ENCODE data around the gene BLOC1S3. TPM values are rescaled to one million over a fixed set of nuclear protein-coding genes. Genes with fewer than 3 reads are reported as not detected.

Gene BLOC1S3
- total RNA-seq, 2 donors from 2014 or later, result 9.4 to 11.3 TPM

DNA sequence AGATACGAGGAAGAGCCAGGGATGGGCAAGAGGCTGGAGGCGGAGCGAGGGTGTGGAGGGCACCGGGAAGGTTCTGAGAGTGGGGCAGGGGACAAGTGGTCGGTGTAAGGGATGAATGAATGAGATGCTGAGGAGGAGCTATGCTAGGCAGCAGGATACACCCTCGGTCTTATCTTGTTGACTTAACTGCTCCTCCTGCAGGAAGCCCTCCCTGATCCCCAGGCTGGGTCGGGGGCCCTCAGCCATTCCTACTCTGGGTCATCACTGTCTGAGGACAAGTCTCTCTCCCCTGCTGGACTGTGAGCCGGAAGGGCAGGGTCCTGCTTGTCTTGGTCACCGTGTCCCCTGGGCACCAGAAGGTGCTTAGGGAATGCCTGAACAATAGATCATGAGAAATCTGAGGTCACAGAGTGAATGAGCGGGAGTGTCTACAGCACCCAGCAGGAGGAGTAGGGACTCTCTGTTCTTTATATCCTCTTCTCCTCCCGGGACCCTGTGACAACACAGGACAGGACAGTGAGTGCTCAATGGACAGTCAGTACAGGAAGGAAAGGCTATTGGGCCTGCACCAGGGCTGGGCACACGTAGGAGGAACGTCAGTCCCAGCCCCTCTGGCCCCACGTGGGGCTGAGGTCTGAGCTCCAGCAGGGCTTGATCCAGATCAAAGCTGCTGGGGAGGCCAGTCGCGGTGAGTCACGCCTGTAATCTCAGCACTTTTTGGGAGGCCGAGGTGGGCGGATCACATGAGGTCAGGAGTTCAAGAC, 24.3 kb upstream of the BLOC1S3 start:
- H3K4me1 ChIP-seq (ENCODE audit: control insufficient read depth, insufficient read depth, low read length), result peaks cover 12% of the 10 kb centered on the region
- peaks cover 66% of the 10 kb centered on the region for H3K27me3 Mint-ChIP-seq (ENCODE audit: insufficient read depth)
- no peak overlapping the region for H3K9ac ChIP-seq (ENCODE audit: extremely low read depth, low read length, poor library complexity, severe bottlenecking)
- no peaks in the 10 kb centered on the region for H3K9me3 ChIP-seq (ENCODE audit: control insufficient read depth, low read length)
- no peak for DNase-seq
- WGBS, 2 experiments (ENCODE audit: insufficient coverage in 1 of 2, insufficient read length in 1 of 2), result 46 to 62% methylated on average over 18 to 19 of the region's 19 CpGs
- peak overlapping the region; percentile 45 for H3K4me3 ChIP-seq (ENCODE audit: low read length)
- TF ChIP-seq, protein P1, sequence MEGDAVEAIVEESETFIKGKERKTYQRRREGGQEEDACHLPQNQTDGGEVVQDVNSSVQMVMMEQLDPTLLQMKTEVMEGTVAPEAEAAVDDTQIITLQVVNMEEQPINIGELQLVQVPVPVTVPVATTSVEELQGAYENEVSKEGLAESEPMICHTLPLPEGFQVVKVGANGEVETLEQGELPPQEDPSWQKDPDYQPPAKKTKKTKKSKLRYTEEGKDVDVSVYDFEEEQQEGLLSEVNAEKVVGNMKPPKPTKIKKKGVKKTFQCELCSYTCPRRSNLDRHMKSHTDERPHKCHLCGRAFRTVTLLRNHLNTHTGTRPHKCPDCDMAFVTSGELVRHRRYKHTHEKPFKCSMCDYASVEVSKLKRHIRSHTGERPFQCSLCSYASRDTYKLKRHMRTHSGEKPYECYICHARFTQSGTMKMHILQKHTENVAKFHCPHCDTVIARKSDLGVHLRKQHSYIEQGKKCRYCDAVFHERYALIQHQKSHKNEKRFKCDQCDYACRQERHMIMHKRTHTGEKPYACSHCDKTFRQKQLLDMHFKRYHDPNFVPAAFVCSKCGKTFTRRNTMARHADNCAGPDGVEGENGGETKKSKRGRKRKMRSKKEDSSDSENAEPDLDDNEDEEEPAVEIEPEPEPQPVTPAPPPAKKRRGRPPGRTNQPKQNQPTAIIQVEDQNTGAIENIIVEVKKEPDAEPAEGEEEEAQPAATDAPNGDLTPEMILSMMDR (conservative IDR thresholded peaks at IDR 0.05), result no peak
- peaks cover 3% of the 10 kb centered on the region for H3K27me3 ChIP-seq (ENCODE audit: control insufficient read depth, insufficient read depth, low read length, poor library complexity, severe bottlenecking)
- H3K4me3 Mint-ChIP-seq, result peak overlapping the region; percentile 42
- H3K36me3 ChIP-seq (ENCODE audit: control insufficient read depth, insufficient read depth, low read length), result no peaks in the 10 kb centered on the region
- H3K27ac ChIP-seq (ENCODE audit: low read depth, low read length), result no peak overlapping the region
- peaks cover 4% of the 10 kb centered on the region for H3K9me3 Mint-ChIP-seq
- no peak overlapping the region for H3K27ac Mint-ChIP-seq
- H3K36me3 Mint-ChIP-seq (ENCODE audit: low read depth), result peaks cover 6% of the 10 kb centered on the region
- H3K4me1 Mint-ChIP-seq, result peaks cover 10% of the 10 kb centered on the region

- H3K9ac ChIP-seq (ENCODE audit: extremely low read depth, low read length, poor library complexity, severe bottlenecking), result no peak overlapping the region
- H3K4me3 ChIP-seq (ENCODE audit: low read length), result no peak overlapping the region
- H3K4me1 Mint-ChIP-seq, result peaks cover 10% of the 10 kb centered on the region
- peak; percentile 85 for DNase-seq
- no peaks in the 10 kb centered on the region for H3K36me3 Mint-ChIP-seq (ENCODE audit: low read depth)
- peaks cover 4% of the 10 kb centered on the region for H3K9me3 Mint-ChIP-seq
- H3K27me3 Mint-ChIP-seq (ENCODE audit: insufficient read depth), result peaks cover 66% of the 10 kb centered on the region
- H3K4me3 Mint-ChIP-seq, result no peak overlapping the region
- no peaks in the 10 kb centered on the region for H3K9me3 ChIP-seq (ENCODE audit: control insufficient read depth, low read length)
- H3K36me3 ChIP-seq (ENCODE audit: control insufficient read depth, insufficient read depth, low read length), result no peaks in the 10 kb centered on the region
- no peak overlapping the region for H3K27ac ChIP-seq (ENCODE audit: low read depth, low read length)
- H3K27me3 ChIP-seq (ENCODE audit: control insufficient read depth, insufficient read depth, low read length, poor library complexity, severe bottlenecking), result peaks cover 3% of the 10 kb centered on the region
- TF ChIP-seq, protein P1 (conservative IDR thresholded peaks at IDR 0.05), result no peak
- H3K4me1 ChIP-seq (ENCODE audit: control insufficient read depth, insufficient read depth, low read length), result peaks cover 12% of the 10 kb centered on the region
- no peak overlapping the region for H3K27ac Mint-ChIP-seq
- WGBS, 2 experiments (ENCODE audit: insufficient coverage in 1 of 2, insufficient read length in 1 of 2), result 84 to 85% methylated on average over 9 to 11 of the region's 11 CpGs
Observed at GRCh38 chr19:45156011-45156630, 22.5 kb upstream of the BLOC1S3 start.

GRCh38 chr19:45156751-45157150, 21.8 kb upstream of the BLOC1S3 start:
- 87 to 94% methylated on average over 7 to 11 of the region's 11 CpGs for WGBS, 2 experiments (ENCODE audit: insufficient coverage in 1 of 2, insufficient read length in 1 of 2)
- TF ChIP-seq, protein P1 (conservative IDR thresholded peaks at IDR 0.05), result no peak
- Histone ChIP-seq H3K27me3 (ENCODE audit: control insufficient read depth, insufficient read depth, low read length, poor library complexity, severe bottlenecking) (peaks cover 3% of the 10 kb centered on the region), H3K27ac (ENCODE audit: low read depth, low read length) (no peak overlapping the region), H3K9ac (ENCODE audit: extremely low read depth, low read length, poor library complexity, severe bottlenecking) (no peak overlapping the region), H3K4me3 (ENCODE audit: low read length) (no peak overlapping the region), H3K36me3 (ENCODE audit: control insufficient read depth, insufficient read depth, low read length) (no peaks in the 10 kb centered on the region), H3K4me1 (ENCODE audit: control insufficient read depth, insufficient read depth, low read length) (peaks cover 12% of the 10 kb centered on the region), H3K9me3 (ENCODE audit: control insufficient read depth, low read length) (no peaks in the 10 kb centered on the region)
- Mint-ChIP-seq H3K4me3 (no peak overlapping the region), H3K36me3 (ENCODE audit: low read depth) (no peaks in the 10 kb centered on the region), H3K27me3 (ENCODE audit: insufficient read depth) (peaks cover 60% of the 10 kb centered on the region), H3K27ac (no peak overlapping the region), H3K4me1 (peaks cover 10% of the 10 kb centered on the region), H3K9me3 (peaks cover 4% of the 10 kb centered on the region)
- DNase-seq, result no peak
